Lung (tissue), 12 donors: ENCODE results near the gene SMTNL2. TPM values are rescaled to one million over a fixed set of nuclear protein-coding genes. Genes with fewer than 3 reads are reported as not detected.

Experiments used
- ATAC-seq: fragments of 200-7000 bp; cut with Tn5 transposase; one replicate; pipeline ENCODE4 v1.9.1; 2020; ENCODE audit warnings: moderate number of reproducible peaks; ENCODE audit not compliant: insufficient read depth, low FRiP score
- DNase-seq, 3 donors: peaks; one replicate each; pipeline ENCODE4 v3.0.0-alpha.2; 2013 to 2017
- H3K27ac ChIP-seq, 2 donors: one replicate each; pipeline ENCODE4 v1.5.1; 2013; ENCODE audit warnings: mild to moderate bottlenecking in 2 of 2, moderate library complexity in 2 of 2, control low read depth in 1 of 2, inconsistent platforms in 1 of 2, low read depth in 1 of 2, low read length in 1 of 2
- H3K27me3 ChIP-seq, 3 donors: one replicate each; pipeline ENCODE4 v1.5.1; 2013; ENCODE audit warnings: low read length in 2 of 3; ENCODE audit not compliant: control insufficient read depth in 3 of 3, insufficient read depth in 3 of 3
- H3K36me3 ChIP-seq, 4 donors: one replicate each; pipeline ENCODE4 v1.5.1; 2013; ENCODE audit warnings: low read length in 4 of 4, mild to moderate bottlenecking in 1 of 4, moderate library complexity in 1 of 4; ENCODE audit not compliant: control insufficient read depth in 4 of 4, insufficient read depth in 4 of 4
- H3K4me1 ChIP-seq, 5 donors: one replicate each; pipeline ENCODE4 v1.5.1; 2013; ENCODE audit warnings: low read length in 5 of 5, mild to moderate bottlenecking in 2 of 5, moderate library complexity in 1 of 5; ENCODE audit not compliant: control insufficient read depth in 5 of 5, insufficient read depth in 5 of 5
- H3K4me3 ChIP-seq: one replicate; pipeline ENCODE4 v1.5.1; 2013; ENCODE audit warnings: mild to moderate bottlenecking, control low read depth, moderate library complexity
- H3K9ac ChIP-seq, 2 donors: one replicate each; pipeline ENCODE4 v1.5.1; 2013; ENCODE audit warnings: low read length in 2 of 2, control low read depth in 1 of 2; ENCODE audit not compliant: insufficient read depth in 1 of 2
- H3K9me3 ChIP-seq, 4 donors: one replicate each; pipeline ENCODE4 v1.5.1; 2013; ENCODE audit warnings: low read length in 3 of 4, mild to moderate bottlenecking in 1 of 4, moderate library complexity in 1 of 4; ENCODE audit not compliant: control insufficient read depth in 4 of 4, insufficient read depth in 3 of 4
- WGBS, 2 donors: extraction: QIAGEN DNeasy Blood & Tissue Kit; methylation state at CpG; one replicate each; pipeline ENCODE4 v1.1.7; 2013; 5-methylcytosine and 5-hydroxymethylcytosine counted together
- polyA plus RNA-seq, 2 donors: library from polyadenylated mRNA; stranded (reverse); fragments of 200-250 nt; gene quantifications; one replicate each; pipeline ENCODE4 v1.2.1, GENCODE V29; 2013
- total RNA-seq, 2 donors: library from RNA; depleted of rRNA in 1 of 2; stranded (reverse); fragments of >200 nt in 1 of 2; gene quantifications; one replicate each; pipeline ENCODE4 v1.2.1, GENCODE V29; 2014 to 2021
- TF ChIP-seq, protein P1 (sequence below): IDR thresholded peaks from 2 replicates; pipeline ENCODE4 v1.5.1; 2012; ENCODE audit warnings: mild to moderate bottlenecking; ENCODE audit errors: control extremely low read depth, extremely low read depth
- donor health status: control.
- donor health status: control.
- donor health status: Bipolar disorder and iron deficiency.
- donor health status: healthy.
- donor health status: DM: yes; HTN: yes; CAD: no.

SMTNL2 gene
- total and polyA plus RNA-seq, 4 donors, result 1.5 to 18.1 (median 6.9) TPM

GRCh38 chr17:4569591-4569990 is 14.7 kb upstream of the SMTNL2 start:
- no peak for ATAC-seq
- Histone ChIP-seq H3K9me3 (no peaks in the 10 kb centered on the region), H3K9ac (no peak overlapping the region), H3K27me3 (no peaks in the 10 kb centered on the region), H3K4me1 (peaks cover 0 to 4% (median 1%) of the 10 kb centered on the region in 5 donors), H3K4me3 (no peak overlapping the region), H3K27ac (no peak overlapping the region), H3K36me3 (no peaks in the 10 kb centered on the region)
- 86 to 90% methylated on average over 1 of the region's 1 CpG for WGBS, 2 donors
- TF ChIP-seq, protein P1, sequence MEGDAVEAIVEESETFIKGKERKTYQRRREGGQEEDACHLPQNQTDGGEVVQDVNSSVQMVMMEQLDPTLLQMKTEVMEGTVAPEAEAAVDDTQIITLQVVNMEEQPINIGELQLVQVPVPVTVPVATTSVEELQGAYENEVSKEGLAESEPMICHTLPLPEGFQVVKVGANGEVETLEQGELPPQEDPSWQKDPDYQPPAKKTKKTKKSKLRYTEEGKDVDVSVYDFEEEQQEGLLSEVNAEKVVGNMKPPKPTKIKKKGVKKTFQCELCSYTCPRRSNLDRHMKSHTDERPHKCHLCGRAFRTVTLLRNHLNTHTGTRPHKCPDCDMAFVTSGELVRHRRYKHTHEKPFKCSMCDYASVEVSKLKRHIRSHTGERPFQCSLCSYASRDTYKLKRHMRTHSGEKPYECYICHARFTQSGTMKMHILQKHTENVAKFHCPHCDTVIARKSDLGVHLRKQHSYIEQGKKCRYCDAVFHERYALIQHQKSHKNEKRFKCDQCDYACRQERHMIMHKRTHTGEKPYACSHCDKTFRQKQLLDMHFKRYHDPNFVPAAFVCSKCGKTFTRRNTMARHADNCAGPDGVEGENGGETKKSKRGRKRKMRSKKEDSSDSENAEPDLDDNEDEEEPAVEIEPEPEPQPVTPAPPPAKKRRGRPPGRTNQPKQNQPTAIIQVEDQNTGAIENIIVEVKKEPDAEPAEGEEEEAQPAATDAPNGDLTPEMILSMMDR, result no peak
- DNase-seq, result no peak

- Histone ChIP-seq H3K4me3 (no peak overlapping the region), H3K4me1 (peaks cover 0 to 8% (median 1%) of the 10 kb centered on the region in 5 donors), H3K9ac (no peak overlapping the region), H3K27ac (no peak overlapping the region), H3K36me3 (no peaks in the 10 kb centered on the region), H3K27me3 (no peaks in the 10 kb centered on the region), H3K9me3 (no peaks in the 10 kb centered on the region)
- DNase-seq (no peak), ATAC-seq (no peak)
- 69 to 78% methylated on average over 9 of the region's 9 CpGs for WGBS, 2 donors
- TF ChIP-seq, protein P1, result no peak
Observed at GRCh38 chr17:4572131-4572530, 12.2 kb upstream of the SMTNL2 start.

GRCh38 chr17:4573115-4573514 is 11.2 kb upstream of the SMTNL2 start:
- H3K4me1 ChIP-seq, result peaks cover 0 to 13% (median 3%) of the 10 kb centered on the region in 5 donors
- no peaks in the 10 kb centered on the region for H3K36me3 ChIP-seq
- DNase-seq (no peak), ATAC-seq (no peak)
- 80 to 82% methylated on average over 4 of the region's 4 CpGs for WGBS, 2 donors
- no peaks in the 10 kb centered on the region for H3K27me3 ChIP-seq
- no peak overlapping the region for H3K4me3 ChIP-seq
- H3K9ac ChIP-seq, result no peak overlapping the region
- TF ChIP-seq, protein P1, result no peak
- H3K27ac ChIP-seq, result no peak overlapping the region
- no peaks in the 10 kb centered on the region for H3K9me3 ChIP-seq

GRCh38 chr17:4573669-4574068 is 10.7 kb upstream of the SMTNL2 start:
- peaks cover 0 to 13% (median 3%) of the 10 kb centered on the region in 5 donors for H3K4me1 ChIP-seq
- H3K9me3 ChIP-seq, result no peaks in the 10 kb centered on the region
- no peak overlapping the region for H3K4me3 ChIP-seq
- H3K9ac ChIP-seq, result no peak overlapping the region
- no peaks in the 10 kb centered on the region for H3K36me3 ChIP-seq
- 69 to 81% methylated on average over 7 of the region's 7 CpGs for WGBS, 2 donors
- TF ChIP-seq, protein P1, result no peak
- ATAC-seq (no peak), DNase-seq (no peak)
- H3K27me3 ChIP-seq, result no peaks in the 10 kb centered on the region
- H3K27ac ChIP-seq, result no peak overlapping the region
